HEK293 (cell line): ENCODE data around the gene BTN2A1.
"Not testable (repeated sequence)": the region's sequence is repeated elsewhere in the genome, so short reads cannot be mapped to it uniquely, and the experiment has no call there.

Experiments used
- CTCF ChIA-PET: fragments of 350-600 bp; formaldehyde crosslinking; extraction: SDS; loops from one replicate; lab custom pipeline; 2021; ENCODE audit warnings: antibody characterized with exemption; lab: Yijun Ruan, JAX
- POLR2A ChIA-PET: fragments of 300-600 bp; formaldehyde crosslinking; extraction: SDS; loops from one replicate; lab custom pipeline; 2020; ENCODE audit warnings: antibody characterized with exemption, inconsistent platforms; lab: Yijun Ruan, JAX
- H3K27ac ChIP-seq: fragments of 200-500 bp; sonication (Bioruptor generic); 2 replicates; pipeline ENCODE4 v1.5.1; 2014; ENCODE audit warnings: low read depth, low read length, control low read depth, inconsistent platforms; ENCODE audit errors: extremely low read depth
- H3K36me3 ChIP-seq, 2 experiments: fragments of 200-500 bp in 1 of 2; sonication (Bioruptor generic) in 1 of 2; 1 replicate in 1 of 2; 2 replicates in 1 of 2; pipeline ENCODE4 v1.5.1; 2014 to 2017; ENCODE audit warnings: inconsistent platforms in 2 of 2, low read length in 2 of 2; ENCODE audit not compliant: control insufficient read depth in 2 of 2, insufficient read depth in 1 of 2
- H3K4me1 ChIP-seq: fragments of 200-500 bp; sonication (Bioruptor generic); 2 replicates; pipeline ENCODE4 v1.5.1; 2014; ENCODE audit warnings: mild to moderate bottlenecking, low read length, inconsistent platforms; ENCODE audit not compliant: control insufficient read depth, insufficient read depth
- H3K4me3 ChIP-seq: 2 replicates; pipeline ENCODE4 v1.5.1; 2011; ENCODE audit warnings: low read depth, mild to moderate bottlenecking, control low read depth, low read length, moderate library complexity
- H3K9me3 ChIP-seq: fragments of 200-500 bp; sonication (Bioruptor generic); 2 replicates; pipeline ENCODE4 v1.5.1; 2014; ENCODE audit warnings: low read depth, low read length, inconsistent platforms; ENCODE audit not compliant: control insufficient read depth, insufficient read depth
- ZBTB1 ChIP-seq: fragments of 450-650 bp; formaldehyde crosslinking; IDR thresholded peaks from 2 replicates; pipeline ENCODE4 v1.5.1; 2016; ENCODE audit warnings: missing biosample characterization, missing genetic modification characterization
- ZNF174 ChIP-seq: fragments of 450-650 bp; formaldehyde crosslinking; IDR thresholded peaks from 2 replicates; pipeline ENCODE4 v1.5.0; 2017; ENCODE audit warnings: missing biosample characterization, mild to moderate bottlenecking, missing genetic modification characterization
- ZNF211 ChIP-seq: fragments of 450-650 bp; formaldehyde crosslinking; IDR thresholded peaks from 2 replicates; pipeline ENCODE4 v1.5.1; 2016; ENCODE audit warnings: low read depth, missing biosample characterization, missing genetic modification characterization
- ZNF610 ChIP-seq: fragments of 450-650 bp; formaldehyde crosslinking; IDR thresholded peaks from 2 replicates; pipeline ENCODE4 v1.5.1; 2016; ENCODE audit warnings: missing biosample characterization, missing genetic modification characterization, borderline replicate concordance
- ZNF654 ChIP-seq: fragments of 450-650 bp; formaldehyde crosslinking; IDR thresholded peaks from 2 replicates; pipeline ENCODE4 v1.5.1; 2016; ENCODE audit warnings: low read depth, missing biosample characterization, missing genetic modification characterization
- ZNF664 ChIP-seq: fragments of 450-650 bp; formaldehyde crosslinking; IDR thresholded peaks from 2 replicates; pipeline ENCODE4 v1.5.1; 2016; ENCODE audit warnings: missing biosample characterization, missing genetic modification characterization
- ZXDB ChIP-seq: fragments of 450-650 bp; formaldehyde crosslinking; IDR thresholded peaks from 2 replicates; pipeline ENCODE4 v1.5.1; 2016; ENCODE audit warnings: missing biosample characterization, missing genetic modification characterization
- TF ChIP-seq, protein P1 (sequence below): fragments of 450-650 bp; formaldehyde crosslinking; IDR thresholded peaks from 2 replicates; pipeline ENCODE4 v1.5.1; 2016; ENCODE audit warnings: missing biosample characterization, missing genetic modification characterization
- TF ChIP-seq, protein P2 (sequence below): fragments of 450-650 bp; formaldehyde crosslinking; IDR thresholded peaks from 2 replicates; pipeline ENCODE4 v1.5.1; 2016; ENCODE audit warnings: missing biosample characterization, missing genetic modification characterization
- TF ChIP-seq, protein P3 (sequence below): fragments of 450-650 bp; IDR thresholded peaks from 2 replicates; pipeline ENCODE4 v1.5.1; 2018; ENCODE audit warnings: missing biosample characterization, mild to moderate bottlenecking, missing genetic modification characterization
- TF ChIP-seq, protein P4 (sequence below): fragments of 450-650 bp; formaldehyde crosslinking; IDR thresholded peaks from 2 replicates; pipeline ENCODE4 v1.5.1; 2016; ENCODE audit warnings: missing biosample characterization, missing genetic modification characterization, borderline replicate concordance

BTN2A1 gene

DNA sequence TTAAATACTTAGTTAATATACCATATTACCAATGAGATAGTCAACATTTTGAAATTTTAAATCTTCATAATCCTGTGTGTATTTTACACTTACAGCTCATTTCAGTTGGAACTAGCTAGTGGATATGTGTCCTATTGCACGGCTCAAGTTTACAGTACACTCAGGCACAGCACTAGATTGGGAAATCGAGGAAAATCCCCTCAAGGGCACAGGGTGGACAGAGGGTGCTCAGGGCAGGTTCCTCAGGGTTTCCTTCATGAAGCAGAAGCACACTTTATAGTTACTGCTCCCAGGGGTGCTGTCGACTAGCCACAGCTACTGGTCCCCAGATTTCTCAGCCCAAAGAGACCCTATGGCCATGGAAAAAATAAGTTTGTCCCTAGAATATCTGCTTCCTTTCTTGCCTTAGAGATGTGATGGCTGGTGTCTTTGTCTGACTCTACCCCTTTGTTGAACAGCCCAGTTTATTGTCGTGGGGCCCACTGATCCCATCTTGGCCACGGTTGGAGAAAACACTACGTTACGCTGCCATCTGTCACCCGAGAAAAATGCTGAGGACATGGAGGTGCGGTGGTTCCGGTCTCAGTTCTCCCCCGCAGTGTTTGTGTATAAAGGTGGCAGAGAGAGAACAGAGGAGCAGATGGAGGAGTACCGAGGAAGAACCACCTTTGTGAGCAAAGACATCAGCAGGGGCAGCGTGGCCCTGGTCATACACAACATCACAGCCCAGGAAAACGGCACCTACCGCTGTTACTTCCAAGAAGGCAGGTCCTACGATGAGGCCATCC, 1.5 kb downstream of the BTN2A1 start (continued):
- TF ChIP-seq, protein P1, sequence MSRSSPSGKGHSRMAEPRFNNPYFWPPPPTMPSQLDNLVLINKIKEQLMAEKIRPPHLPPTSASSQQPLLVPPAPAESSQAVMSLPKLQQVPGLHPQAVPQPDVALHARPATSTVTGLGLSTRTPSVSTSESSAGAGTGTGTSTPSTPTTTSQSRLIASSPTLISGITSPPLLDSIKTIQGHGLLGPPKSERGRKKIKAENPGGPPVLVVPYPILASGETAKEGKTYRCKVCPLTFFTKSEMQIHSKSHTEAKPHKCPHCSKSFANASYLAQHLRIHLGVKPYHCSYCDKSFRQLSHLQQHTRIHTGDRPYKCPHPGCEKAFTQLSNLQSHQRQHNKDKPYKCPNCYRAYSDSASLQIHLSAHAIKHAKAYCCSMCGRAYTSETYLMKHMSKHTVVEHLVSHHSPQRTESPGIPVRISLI (tag by site-specific recombination): no peak
- no peak for TF ChIP-seq ZNF174 (tag by site-specific recombination)
- TF ChIP-seq, protein P2, sequence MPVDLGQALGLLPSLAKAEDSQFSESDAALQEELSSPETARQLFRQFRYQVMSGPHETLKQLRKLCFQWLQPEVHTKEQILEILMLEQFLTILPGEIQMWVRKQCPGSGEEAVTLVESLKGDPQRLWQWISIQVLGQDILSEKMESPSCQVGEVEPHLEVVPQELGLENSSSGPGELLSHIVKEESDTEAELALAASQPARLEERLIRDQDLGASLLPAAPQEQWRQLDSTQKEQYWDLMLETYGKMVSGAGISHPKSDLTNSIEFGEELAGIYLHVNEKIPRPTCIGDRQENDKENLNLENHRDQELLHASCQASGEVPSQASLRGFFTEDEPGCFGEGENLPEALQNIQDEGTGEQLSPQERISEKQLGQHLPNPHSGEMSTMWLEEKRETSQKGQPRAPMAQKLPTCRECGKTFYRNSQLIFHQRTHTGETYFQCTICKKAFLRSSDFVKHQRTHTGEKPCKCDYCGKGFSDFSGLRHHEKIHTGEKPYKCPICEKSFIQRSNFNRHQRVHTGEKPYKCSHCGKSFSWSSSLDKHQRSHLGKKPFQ (tag by site-specific recombination): no peak
- TF ChIP-seq, all 188 proteins: peak for 0

DNA sequence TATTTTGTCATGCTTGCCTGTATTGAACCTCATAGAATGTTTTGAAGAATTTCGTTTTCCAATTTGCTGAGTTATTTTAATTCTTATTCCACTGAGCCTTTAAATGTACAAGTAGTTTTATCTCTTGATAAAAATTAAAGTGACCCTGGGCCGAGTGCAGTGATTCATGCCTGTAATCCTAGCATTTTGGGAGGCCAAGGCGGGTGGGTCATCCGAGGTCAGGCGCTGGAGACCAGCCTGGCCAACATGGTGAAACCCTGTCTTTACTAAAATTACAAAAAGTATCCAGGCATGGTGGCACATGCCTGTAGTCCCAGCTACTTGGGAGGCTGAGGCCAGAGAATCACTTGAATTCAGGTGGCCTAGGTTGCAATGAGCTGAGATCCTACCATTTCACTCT, 3.6 kb downstream of the BTN2A1 start:
- H3K36me3 ChIP-seq: peaks cover 52 to 72% of the 10 kb centered on the region in 2 experiments
- H3K4me3 ChIP-seq, H3K4me1 ChIP-seq, H3K9me3 ChIP-seq, H3K27ac ChIP-seq: not testable (repeated sequence)
- CTCF ChIA-PET: interaction anchor here (1.2 kb wide), 1 partner anchor 120 kb away, joined by 3 read pairs; no protein-coding TSS in a partner anchor
- POLR2A ChIA-PET: interaction anchor here (0.6 kb wide), 1 partner anchor 166 kb away, joined by 5 read pairs; no protein-coding TSS in a partner anchor

DNA sequence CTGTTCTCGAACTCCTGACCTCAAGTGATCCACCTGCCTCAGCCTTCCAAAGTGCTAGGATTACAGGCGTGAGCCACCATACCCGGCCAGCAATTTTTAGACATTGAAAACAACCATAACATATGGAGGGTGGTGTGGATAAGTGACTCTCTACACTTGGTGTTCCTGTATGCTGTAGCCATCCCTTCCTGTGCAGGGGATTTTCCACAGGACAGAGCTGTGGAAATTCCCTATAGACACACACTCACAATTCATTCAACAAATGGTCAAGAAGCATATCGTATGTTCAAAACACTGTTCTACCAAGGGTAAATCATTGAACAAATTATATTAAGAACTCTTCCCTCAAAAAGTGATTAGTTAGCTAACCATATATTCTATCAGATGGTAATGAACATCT, 6.3 kb downstream of the BTN2A1 start:
- ChIA-PET POLR2A (interaction anchor here (2.1 kb wide), 1 partner anchor 10 kb away, joined by 4 read pairs; no protein-coding TSS in a partner anchor), CTCF (interaction anchor here (0.6 kb wide), 1 partner anchor 30 kb away, joined by 3 read pairs; no protein-coding TSS in a partner anchor)
- Histone ChIP-seq H3K27ac (no peak overlapping the region), H3K4me1 (no peaks in the 10 kb centered on the region), H3K9me3 (no peaks in the 10 kb centered on the region), H3K36me3 (peaks cover 60 to 98% of the 10 kb centered on the region in 2 experiments), H3K4me3 (no peak overlapping the region)
- TF ChIP-seq, protein P3, sequence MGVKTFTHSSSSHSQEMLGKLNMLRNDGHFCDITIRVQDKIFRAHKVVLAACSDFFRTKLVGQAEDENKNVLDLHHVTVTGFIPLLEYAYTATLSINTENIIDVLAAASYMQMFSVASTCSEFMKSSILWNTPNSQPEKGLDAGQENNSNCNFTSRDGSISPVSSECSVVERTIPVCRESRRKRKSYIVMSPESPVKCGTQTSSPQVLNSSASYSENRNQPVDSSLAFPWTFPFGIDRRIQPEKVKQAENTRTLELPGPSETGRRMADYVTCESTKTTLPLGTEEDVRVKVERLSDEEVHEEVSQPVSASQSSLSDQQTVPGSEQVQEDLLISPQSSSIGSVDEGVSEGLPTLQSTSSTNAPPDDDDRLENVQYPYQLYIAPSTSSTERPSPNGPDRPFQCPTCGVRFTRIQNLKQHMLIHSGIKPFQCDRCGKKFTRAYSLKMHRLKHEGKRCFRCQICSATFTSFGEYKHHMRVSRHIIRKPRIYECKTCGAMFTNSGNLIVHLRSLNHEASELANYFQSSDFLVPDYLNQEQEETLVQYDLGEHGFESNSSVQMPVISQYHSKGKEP (tag by site-specific recombination): no peak
- no peak for TF ChIP-seq ZNF610
- TF ChIP-seq, protein P4, sequence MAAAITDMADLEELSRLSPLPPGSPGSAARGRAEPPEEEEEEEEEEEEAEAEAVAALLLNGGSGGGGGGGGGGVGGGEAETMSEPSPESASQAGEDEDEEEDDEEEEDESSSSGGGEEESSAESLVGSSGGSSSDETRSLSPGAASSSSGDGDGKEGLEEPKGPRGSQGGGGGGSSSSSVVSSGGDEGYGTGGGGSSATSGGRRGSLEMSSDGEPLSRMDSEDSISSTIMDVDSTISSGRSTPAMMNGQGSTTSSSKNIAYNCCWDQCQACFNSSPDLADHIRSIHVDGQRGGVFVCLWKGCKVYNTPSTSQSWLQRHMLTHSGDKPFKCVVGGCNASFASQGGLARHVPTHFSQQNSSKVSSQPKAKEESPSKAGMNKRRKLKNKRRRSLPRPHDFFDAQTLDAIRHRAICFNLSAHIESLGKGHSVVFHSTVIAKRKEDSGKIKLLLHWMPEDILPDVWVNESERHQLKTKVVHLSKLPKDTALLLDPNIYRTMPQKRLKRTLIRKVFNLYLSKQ: no peak
- TF ChIP-seq ZNF664 (tag by site-specific recombination): no peak
- no peak for TF ChIP-seq ZBTB1
- no peak for TF ChIP-seq ZXDB
- no peak for TF ChIP-seq ZNF654
- no peak for TF ChIP-seq ZNF211 (tag by site-specific recombination)
